ENCODE measurements around the gene ABTB2. TPM values are rescaled to one million over a fixed set of nuclear protein-coding genes. Genes with fewer than 3 reads are reported as not detected.

Gene ABTB2
- total and polyA plus RNA-seq, 2 experiments from 2014 or later, result 2.6 to 12.1 TPM

GRCh38 chr11:34206407-34207300 is 151.2 kb downstream of the ABTB2 start:
- H3K27me3 Mint-ChIP-seq (ENCODE audit: insufficient read depth, low read depth, poor library complexity), result peaks cover 20% of the 10 kb centered on the region
- Histone ChIP-seq H3K4me3 (no peak overlapping the region), H2AFZ (no peak overlapping the region), H3K27ac (ENCODE audit: low read depth) (no peak overlapping the region), H3K36me3 (ENCODE audit: insufficient read depth) (no peaks in the 10 kb centered on the region; the same call in 1 of the 2 replicates), H3K79me2 (replicated peaks; ENCODE audit: insufficient read depth) (no peaks in the 10 kb centered on the region), H3K4me2 (0 out of 2 replicates have a peak overlapping the region, but pooled peaks have one; percentile 12), H3K27me3 (ENCODE audit: insufficient read depth) (no peaks in the 10 kb centered on the region), H3K9me2 (ENCODE audit: insufficient read depth) (no peaks in the 10 kb centered on the region), H3K4me1 (ENCODE audit: insufficient read depth) (peaks cover 21% of the 10 kb centered on the region), H3F3A (replicated peaks; ENCODE audit: low read depth) (no peaks in the 10 kb centered on the region), H4K20me1 (replicated peaks; ENCODE audit: insufficient read depth) (no peaks in the 10 kb centered on the region; the same call in 1 of the 2 replicates)
- H3K9me3 Mint-ChIP-seq, result no peaks in the 10 kb centered on the region
- H3K36me3 Mint-ChIP-seq (ENCODE audit: low read depth), result no peaks in the 10 kb centered on the region
- ATAC-seq (peak; percentile 21; the same call in 2 of the 3 replicates), DNase-seq (ENCODE audit: low spot score) (no peak)
- peak overlapping the region; percentile 42; the same call in 1 of the 2 replicates for H3K27ac Mint-ChIP-seq
- H3K4me1 Mint-ChIP-seq, result peaks cover 52% of the 10 kb centered on the region
- no peak overlapping the region for H3K4me3 Mint-ChIP-seq
- TF ChIP-seq EZH2phosphoT487 (IDR thresholded peaks at IDR 0.05; ENCODE audit: unreplicated experiment), result no peak
- no peak for TF ChIP-seq STAT1 (IDR thresholded peaks at IDR 0.05; ENCODE audit: unreplicated experiment)
- no peak for TF ChIP-seq ZNF462 (CRISPR knock-in tag; IDR thresholded peaks at IDR 0.05)
- TF ChIP-seq REST (IDR thresholded peaks at IDR 0.05; ENCODE audit: unreplicated experiment), result no peak

Measured in GM23338 (cell line).